Dermis blood vessel endothelial cell (primary cell): ENCODE data around the gene SYNGR3. TPM values are rescaled to one million over a fixed set of nuclear protein-coding genes. Genes with fewer than 3 reads are reported as not detected.
A peak's percentile ranks its signal among the peaks of the same experiment; 100 is the strongest.

Experiments used
- DNase-seq: peaks from one replicate; pipeline ENCODE4 v3.0.0; 2010
- total RNA-seq: library from RNA; depleted of rRNA; stranded (reverse); fragments of >200 nt; gene quantifications from 2 replicates; pipeline ENCODE4 v1.2.3, GENCODE V29; 2014

Gene SYNGR3
- total RNA-seq, 1 donor from 2014 or later: 2.4 TPM

DNA sequence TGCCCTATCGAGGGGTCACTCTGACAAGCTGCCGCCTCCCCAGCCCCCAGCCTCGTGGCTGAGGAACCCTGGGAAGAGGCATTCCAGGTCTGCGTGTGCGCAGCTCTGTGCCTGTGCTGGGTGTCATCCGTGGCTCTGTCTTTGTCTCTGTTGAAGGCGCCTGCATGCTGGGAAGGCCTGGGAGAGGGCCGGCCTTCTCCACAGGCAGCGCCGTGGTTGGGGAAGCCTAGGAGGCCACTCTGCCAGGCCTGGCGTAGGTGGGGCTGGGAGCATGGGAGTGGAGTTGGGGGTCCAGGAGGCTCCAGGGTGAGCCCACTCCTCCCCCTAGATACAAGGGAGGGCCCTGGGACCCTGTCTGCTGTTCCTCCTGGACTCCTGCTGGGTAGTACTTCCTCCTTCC, 40.3 kb downstream of the SYNGR3 start:
- no peak for DNase-seq

DNA sequence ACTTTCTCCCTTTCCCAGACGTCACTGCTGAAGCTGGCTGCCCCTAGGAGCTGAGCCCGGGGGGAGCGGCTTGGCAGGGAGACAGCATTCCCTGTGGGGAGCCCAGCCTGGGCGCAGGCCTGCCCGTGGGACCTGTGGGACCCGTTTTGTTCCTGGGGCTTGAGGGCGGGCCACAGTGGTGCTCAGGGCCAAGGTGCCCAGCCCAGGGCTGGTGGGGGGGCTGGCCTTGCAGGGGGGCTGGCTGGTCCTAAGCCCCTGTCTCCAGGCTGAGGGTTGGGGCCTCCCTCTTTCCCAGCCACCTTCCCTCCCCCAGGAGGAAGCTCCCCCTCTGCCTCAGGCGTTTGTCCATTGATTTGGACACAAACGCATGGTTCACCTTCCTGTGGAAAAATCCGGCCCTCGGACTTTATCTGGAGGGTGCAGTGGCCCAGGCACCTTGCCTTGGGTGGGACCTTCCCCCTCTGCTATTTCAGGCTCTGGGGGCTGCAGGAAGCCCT, 41.4 kb downstream of the SYNGR3 start:
- DNase-seq: peak; percentile 64

- no peak for DNase-seq
These were observed 42.7 kb downstream of the SYNGR3 start for GRCh38 chr16:2032285-2033056.

DNA sequence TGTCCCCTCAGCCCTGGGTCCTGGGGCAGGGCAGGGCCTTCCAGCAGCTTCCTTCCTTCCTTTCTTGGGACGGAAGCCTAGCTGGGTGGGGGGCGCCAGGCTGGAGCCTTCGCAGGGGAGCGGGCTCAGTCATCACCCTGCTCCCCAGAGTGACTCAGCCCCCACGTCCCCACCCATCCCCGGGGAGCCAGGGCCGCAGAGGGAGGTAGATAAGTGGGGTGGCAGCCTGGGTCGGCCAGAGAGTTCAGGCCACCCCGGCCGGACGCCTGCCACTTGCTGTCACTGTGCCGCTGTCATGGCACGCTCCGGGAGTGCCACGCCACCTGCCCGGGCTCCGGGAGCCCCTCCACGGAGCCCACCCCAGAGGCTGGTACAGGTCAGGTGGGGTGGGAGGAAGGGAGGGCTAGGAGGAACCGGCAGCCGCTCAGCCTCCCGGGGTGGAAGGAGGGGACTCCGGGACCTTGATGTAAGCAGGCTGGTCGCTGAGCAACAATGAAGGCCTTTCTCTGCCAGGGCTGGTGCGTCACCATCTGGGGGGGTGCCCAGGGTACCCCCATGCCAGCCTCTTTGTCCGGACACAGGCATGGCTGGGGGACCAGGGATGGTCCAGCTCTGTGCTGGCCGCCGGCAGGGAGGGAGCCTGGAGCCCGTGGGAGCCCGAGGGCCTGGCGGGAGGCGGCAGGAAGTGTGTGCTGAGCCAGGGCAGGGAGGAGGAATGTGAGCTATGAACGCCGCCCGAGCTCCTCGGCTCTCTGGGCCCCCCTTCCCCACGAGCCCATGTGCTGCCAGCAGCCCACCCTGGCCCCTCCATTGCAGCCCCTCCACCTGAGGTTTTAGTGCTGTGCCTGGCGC, 43.5 kb downstream of the SYNGR3 start:
- DNase-seq: peak; percentile 76

DNA sequence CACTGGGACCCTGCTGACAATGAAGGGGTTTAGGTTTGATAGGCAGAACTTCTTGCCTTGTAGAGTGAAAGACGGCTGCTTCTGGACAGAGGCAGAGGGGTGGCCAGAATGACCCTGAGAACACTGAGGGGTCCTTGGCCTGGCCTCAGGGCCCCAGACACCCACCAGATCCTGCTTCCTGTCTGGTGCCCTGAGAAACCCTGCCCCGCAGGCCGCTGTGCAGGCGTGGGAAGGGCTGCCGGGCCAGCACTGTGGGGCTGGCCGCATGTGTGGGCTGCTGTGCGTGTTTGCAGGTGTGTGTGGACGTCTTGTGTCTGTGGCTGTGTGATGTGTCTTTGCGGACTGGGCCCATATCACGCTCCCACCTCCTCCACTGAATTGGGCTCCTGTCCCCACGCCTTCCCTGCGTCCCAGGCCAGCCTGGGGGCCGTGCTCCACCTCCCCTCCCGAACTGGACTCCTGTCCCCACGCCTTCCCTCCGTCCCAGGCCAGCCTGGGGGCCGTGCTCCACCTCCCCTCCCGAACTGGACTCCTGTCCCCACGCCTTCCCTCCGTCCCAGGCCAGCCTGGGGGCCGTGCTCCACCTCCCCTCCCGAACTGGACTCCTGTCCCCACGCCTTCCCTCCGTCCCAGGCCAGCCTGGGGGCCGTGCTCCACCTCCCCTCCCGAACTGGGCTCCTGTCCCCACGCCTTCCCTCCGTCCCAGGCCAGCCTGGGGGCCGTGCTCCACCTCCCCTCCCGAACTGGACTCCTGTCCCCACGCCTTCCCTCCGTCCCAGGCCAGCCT, 44.3 kb downstream of the SYNGR3 start:
- DNase-seq: peak; percentile 40

GRCh38 chr16:2034696-2035430, 45.1 kb downstream of the SYNGR3 start:
- DNase-seq: no peak

GRCh38 chr16:2035431-2036199, 45.8 kb downstream of the SYNGR3 start:
- DNase-seq: peak; percentile 55

- DNase-seq: no peak
These were observed 46.6 kb downstream of the SYNGR3 start for GRCh38 chr16:2036200-2036966.

DNA sequence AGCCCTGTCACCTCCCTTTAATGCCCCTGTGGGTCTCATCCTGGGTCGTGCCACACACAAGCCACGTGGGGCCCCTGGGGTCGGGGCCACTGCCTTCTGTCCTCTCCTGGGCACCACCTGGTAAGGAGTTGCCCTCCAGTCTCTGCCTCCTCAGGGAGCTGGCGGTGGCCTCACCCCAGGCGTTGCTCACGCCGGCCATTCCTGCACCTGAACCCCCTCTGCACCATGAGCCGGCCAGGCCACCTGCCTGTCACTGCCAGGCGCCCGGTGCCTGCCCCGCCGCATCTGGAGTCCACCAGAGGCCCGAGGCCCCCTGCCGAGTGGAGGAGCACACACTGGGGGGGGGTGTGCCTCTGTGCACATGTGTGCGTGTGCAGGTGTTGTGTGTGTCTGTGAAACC, 47.3 kb downstream of the SYNGR3 start:
- DNase-seq: no peak

DNA sequence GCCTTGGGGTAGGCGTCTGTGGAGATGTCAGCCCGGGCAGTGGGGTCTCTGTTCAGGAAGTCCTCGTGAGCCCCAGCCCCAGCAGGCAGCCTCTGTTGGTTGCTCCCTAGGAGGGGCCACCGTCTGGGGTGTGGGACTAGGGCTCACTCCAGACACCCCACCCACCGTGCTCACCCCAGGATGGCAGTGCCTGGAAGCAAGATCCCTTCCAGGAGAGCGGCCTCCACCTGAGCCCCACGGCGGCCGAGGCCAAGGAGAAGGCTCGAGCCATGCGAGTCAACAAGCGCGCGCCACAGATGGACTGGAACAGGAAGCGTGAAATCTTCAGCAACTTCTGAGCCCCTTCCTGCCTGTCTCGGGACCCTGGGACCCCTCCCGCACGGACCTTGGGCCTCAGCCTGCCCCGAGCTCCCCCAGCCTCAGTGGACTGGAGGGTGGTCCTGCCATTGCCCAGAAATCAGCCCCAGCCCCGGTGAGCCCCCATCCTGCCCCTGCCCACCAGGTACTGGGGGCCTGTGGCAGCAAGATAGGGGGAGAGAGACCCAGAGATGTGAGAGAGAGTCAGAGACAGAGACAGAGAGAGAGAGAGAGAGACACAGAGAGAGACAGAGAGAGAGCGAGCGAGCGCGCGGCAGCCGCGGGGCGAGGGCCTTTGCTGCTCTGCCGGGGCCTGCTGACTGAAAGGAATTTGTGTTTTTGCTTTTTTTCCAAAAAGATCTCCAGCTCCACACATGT, 48.0 kb downstream of the SYNGR3 start:
- DNase-seq: no peak

DNA sequence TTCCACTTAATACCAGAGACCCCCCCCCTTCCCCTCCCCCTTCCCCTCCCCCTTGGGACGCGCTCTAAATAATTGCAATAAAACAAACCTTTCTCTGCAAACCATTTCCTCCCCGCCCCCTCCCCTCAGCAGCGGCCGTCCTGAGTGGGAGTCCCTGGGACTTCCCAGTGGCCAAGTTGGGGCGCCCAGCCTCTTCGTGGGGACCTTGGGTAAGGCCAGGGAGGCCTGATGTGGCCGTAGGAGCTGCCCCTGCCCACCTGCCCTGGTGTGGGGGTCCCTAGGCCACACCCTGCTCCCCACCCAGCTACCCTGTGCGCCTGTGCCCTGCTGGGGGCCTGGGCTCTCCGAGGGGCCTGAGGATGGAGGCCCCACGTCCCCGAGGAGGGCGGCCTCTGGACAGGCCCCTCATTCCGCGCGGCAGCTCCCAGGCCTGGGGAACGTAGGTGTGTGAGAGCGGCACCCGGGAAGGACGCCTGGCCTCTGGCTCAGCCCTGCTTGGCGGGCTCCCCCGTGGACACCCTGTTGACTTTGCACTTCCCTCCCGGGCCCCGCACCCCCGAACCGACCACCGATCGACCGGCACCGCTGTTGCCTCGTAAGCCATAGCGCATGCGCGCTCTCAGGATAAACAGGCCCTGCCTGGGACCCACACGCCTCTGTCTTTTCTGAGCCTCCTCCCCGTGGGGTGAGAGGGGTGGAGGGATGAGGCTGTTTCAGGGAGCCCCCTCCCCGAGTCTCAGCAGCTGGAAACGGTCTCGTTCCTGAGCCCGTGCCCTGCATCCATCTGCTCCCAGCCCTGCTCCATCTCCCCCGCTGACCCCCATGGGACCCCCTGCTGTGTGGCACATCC, 48.8 kb downstream of the SYNGR3 start:
- DNase-seq: no peak

- no peak for DNase-seq
These were observed 49.7 kb downstream of the SYNGR3 start for GRCh38 chr16:2039274-2040031.

DNA sequence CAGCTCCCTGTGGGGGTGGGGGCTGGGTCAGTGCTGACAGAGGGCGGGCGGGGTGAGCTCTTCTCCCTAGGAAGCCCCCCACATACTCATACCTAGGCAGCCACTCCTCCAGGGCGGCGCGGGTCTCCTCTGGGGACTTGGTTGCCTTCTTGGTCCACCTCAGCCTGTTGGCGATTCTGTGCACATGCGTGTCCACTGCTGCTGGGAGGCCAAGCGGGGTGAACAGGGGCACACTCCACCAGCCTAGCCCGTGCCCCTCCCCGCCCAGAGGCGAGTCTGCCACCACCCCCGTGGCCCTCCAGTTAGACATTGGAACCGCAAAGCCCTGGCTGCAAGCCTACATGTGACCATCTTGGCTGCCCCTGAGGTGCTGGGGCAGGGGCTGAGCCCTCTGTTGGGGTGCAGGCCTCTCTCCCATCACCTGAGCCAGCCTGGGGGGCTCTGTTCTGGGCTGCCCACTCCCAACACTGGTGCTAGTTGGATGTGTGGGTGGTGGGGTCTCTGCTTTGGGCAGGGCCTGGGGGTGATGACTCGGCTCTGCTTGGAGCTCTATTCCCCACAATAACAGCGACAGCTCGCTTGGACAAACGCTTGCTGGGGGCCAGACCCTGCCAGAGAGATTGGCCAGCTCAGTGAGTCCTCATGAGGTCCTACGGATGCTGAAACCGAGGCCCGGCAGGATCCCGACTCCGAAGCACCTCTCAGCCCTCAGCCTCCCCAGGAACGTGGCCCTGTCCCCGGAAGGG, 50.4 kb downstream of the SYNGR3 start:
- no peak for DNase-seq

DNA sequence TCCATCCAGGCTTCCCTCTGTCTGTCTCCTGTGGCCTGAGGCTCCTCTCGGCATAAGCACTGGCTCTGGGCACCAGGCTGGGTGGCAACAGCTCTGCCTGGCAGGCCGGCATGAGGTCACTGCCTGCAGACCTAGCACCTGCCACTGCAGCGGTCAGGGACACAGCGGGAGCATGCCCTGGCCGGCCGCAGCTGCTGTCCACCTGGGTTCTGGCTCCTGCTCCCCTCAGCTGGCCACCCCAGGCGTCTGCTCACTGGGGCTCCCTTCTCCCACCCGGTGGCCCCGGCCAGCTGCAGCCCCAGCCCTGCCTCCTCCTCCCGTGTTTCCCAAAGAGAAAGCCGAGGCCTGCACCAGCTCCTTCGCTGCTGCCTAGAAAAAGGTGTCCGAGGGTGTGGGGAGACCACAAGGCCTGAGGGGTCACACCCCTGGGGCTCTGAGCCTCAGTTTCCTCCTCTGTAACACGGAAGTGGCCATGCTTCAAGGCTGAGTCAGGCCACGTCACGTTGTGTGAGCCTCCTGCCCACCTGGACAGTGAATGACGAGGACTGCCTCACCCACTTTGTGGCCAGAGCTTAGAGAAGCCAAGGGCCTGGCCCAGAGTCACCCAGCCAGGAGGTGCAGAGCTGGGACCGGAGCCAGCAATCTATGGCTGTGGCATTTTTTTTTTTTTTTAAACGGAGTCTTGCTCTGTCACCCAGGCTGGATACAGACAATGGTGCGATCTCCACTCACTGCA, 51.2 kb downstream of the SYNGR3 start:
- no peak for DNase-seq

DNA sequence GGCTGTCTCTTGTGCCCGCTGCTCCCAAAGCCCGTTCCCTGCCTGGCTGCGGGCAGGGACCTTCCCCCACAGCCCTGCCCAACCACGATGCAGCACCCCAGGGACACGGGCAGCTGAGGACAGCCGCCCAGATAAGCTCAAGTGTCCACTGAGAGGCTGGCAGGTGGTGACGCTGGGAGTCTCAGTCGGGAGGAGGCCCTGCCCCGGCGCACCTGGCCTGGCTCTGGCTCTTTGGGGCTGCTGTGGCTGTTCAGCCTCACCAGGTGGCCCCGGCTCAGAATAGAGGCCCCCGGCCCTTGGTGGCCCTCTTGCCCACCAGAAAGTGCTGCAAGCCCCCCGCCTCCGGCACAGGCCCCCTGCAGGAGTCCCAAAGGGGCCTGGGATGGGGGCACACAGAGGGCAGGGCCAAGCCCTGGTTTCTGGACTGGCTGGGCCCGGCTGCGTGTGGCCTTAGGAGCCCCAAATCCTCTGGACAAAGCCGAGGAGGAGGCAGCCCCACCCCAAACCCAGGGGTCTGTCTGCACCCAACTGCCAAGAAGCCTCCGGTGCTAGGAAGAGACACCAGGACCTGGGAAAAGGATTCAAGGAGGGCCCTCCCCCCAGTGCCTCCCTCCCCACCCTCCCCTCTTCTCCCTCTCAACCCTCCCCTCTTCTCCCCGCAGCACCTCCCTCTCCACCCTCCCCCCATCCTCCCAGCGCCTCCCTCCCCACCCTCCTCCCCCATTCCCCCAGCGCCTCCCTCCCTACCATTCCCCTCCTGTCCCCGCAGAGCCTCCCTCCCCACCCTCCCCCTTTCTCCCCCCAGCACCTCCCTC, 52.6 kb downstream of the SYNGR3 start:
- no peak for DNase-seq
